Glomerular visceral epithelial cell (primary cell): ENCODE results near the gene BBIP1.
"Not testable (repeated sequence)": the region's sequence is repeated elsewhere in the genome, so short reads cannot be mapped to it uniquely, and the experiment has no call there.

Experiments used
- DNase-seq: peaks from one replicate; pipeline ENCODE4 v3.0.0-alpha.2; 2016; ENCODE audit errors: extremely low spot score

BBIP1 gene

DNA sequence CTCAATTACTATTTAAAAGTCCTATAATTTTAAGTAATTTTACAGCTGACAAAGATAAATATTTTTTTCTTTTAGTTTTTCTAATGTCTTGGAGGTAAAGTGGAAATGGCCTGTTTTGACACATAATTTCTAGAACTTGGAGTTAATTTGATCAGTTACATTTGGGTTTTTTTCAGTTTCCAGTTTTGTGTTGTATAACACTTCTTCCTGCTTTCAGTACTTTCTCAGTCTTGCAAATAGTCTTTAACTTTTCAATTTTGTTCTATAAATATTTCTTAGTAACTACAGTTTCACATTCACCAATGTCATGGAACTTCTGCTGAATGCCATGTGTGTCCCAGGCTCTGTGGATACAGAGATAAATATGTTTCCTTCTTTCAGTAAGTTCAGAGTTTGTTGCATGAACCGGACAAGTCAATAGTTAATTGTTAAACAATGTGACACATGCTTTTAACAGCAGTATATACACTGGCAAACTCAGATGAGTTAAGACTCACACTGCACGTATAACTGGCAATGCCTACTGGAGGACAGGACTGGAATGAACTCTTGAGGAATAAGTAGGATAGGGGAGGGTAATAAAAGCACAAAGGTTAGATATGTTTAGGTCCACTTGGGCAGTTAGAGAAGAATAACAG, 5.0 kb upstream of the BBIP1 start:
- peak; percentile 58 for DNase-seq

DNA sequence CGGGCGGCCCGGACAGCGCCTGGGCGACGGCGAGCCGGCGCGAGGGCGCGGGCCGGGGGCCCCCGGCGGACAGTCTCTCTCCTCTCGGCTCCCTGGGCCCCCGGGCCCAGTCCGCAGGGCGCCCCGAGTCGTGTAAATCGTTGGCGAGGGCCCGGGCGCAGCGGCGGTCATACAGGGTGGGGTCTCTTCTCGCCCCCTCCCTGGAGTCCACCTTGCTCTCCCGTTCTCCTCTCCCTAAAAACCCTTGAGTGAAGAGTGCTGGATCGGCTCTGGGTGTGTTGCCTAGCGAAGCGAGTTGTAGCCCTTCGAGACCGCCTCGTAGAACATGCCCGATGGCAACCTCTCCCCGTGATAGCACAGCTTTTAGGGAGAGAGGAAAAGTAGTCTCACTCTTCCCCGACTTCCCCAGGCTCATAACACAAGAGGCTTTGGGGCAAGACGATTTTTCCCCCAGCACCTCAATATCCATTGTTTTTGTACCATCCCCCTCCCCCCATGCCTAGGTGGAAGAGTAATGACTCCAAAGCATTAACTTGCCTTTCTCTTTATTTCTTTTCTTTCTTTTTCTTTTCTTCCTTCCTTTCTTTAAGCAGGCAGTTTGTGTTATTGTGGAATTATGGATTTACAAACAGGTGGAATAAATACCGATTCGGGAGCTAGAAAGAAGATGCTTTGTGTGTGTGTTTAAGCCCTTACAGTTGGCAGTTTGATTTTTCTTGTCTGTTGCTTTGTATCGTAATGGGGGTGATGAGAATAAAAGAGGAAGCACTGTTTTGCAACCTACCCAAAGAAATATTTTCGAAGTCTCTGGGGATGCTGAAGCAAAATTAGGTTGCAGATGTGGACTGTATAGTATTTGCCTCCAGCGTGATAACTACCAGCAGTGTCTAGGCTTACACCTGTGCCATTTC, 1.2 kb upstream of the BBIP1 start:
- peak; percentile 35 for DNase-seq

DNA sequence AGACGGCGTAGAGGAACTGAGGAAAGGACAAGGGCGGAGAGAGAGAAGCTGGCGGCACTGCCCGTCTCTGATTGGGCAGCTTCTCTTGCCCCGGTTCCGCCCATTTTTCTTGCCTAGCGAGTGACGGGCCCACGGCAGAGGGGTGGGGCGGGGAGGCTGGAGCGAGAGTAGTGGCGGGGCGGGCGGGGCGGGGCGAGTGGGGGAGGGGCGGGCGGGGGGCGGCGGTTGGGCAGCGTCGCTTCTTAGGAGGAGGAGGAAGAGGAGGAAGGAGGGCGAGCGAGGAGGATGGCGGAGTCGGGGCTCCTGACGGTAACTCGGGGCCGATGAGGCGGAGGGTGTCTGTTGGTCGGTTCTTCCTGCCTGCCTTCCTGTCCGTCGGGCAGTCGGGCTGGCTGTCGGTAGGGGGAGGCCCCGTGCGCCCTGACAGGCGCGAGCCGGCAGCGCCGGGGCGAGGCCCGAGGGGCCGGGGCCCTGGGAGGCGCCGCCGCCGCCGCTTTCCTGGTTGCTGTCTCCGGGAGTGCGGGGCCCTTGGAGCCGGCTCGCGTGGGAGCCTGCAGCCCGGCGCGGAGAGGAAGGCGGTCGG, 460 bp upstream of the BBIP1 start, which contains the start of gene SHOC2:
SHOC2 (plus strand) TSS at position 256 of the 583 bp plus-strand sequence. CDS start 44,755 bp downstream, outside the sequence.
- DNase-seq: peak; percentile 100

DNA sequence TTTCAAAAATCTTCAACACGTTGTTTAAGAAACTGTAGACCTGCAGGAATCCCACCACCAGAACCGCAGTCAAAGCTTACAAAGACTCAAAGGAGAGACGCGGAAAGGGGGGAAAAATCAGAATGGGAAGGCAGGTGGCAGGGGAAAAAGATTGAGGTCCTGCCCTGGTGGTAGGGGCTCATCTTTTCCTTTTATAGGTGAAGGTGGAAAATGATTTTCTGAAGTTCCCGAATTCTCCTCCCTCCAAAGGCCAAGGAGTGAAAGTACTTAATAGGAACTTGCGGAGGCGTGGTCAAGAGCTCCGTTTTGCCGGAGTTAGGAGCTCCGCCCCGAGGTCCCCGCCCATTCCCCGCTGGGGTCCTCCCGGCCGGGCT, 724 bp downstream of the BBIP1 start:
- DNase-seq: peak; percentile 96

DNA sequence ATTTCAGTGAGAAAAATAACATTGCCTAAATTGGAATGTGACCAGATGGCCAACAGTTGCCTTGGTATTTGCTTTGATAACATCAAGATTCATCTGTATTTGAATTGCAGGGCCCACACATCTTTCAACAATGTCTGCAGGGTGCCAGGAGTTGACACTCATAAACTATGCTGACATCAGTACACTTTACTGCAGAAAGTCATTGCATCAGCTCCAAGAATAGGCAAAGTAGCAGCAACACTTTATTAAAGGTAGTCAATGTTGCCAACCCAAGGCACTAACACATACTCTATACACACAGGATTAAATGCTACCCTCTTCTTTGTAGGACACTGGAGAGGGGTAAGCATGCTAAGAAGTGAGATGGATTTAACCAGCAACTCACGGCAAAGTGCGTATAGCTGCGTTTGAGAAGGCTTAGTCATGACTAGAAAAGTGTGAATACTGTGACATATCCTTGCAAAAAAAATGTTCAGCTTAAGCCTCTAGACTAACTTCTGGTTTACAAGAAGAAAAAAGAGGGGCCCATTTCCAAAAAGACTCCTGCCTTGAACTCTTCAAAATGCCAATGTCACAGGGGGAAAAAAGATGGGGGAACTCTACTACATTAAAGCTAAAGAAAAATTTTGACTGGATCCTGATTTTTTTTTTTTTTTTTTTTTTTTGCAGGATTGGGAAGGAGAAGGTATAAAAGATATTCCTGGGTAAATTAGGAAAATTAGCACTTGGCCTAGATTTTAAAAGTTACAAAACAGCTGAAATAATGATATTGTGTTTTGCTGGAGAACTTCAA, 2.2 kb downstream of the BBIP1 start:
- peak; percentile 31 for DNase-seq

DNA sequence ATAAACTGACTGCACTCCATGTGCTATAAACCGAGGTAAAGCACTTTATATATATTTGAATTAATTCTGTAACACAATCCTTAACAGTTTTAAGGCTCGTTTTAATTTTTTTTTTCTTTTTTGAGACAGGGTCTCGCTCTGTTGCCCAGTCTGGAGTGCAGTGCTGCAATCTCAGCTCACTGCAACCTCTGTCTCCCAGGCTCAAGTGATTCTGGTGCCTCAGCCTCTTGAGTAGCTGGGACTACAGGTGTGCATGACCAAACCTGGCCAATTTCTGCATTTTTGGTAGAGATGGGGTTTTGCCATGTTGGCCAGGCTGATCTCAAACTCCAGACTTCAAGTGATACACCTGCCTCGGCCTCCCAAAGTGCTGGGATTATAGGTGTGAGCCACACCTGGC, 3.4 kb downstream of the BBIP1 start:
- not testable (repeated sequence) for DNase-seq

- DNase-seq: peak; percentile 62
These were observed 3.9 kb downstream of the BBIP1 start for GRCh38 chr10:110915035-110915434.

DNA sequence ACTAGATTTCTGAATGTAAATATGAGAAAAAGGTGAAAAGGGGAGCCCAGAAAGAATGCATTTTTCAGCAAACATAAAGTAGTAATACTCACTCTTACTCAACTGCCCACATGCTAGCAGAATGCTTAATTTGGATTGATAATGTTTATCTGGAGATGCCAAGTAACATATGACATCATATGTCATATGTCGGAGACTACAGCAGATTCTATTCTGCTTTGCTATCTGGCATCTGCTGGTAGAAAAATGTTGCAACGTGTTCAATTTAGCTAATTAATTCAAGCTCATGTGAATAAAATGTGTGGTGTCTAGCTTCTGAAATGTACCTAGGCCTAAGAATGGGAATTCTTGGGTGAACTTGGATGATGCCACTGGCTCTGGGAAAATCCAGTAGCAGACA, 4.5 kb downstream of the BBIP1 start:
- DNase-seq: no peak

DNA sequence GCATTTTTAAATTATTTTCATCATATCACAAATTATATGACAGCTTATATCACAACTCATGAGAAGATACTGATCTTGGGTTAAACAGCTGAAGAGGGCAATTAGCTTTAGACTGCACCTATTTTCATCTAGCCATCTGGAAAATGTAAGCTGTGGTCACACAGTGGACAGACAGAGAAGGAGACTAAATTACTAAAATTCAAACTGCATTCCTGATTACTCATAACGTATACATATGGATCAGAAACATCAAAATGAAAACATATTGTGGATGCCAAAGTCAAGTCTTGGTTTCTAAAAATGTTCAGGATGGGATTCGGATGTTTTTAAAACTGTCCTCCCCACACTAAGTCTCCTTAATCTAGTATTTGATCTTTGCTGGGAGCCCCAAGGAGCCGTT, 6.6 kb downstream of the BBIP1 start:
- peak; percentile 18 for DNase-seq

- DNase-seq: no peak
These were observed 8.8 kb downstream of the BBIP1 start for GRCh38 chr10:110910138-110910537.

- DNase-seq: no peak
These were observed 15.4 kb downstream of the BBIP1 start for GRCh38 chr10:110903280-110904278.

DNA sequence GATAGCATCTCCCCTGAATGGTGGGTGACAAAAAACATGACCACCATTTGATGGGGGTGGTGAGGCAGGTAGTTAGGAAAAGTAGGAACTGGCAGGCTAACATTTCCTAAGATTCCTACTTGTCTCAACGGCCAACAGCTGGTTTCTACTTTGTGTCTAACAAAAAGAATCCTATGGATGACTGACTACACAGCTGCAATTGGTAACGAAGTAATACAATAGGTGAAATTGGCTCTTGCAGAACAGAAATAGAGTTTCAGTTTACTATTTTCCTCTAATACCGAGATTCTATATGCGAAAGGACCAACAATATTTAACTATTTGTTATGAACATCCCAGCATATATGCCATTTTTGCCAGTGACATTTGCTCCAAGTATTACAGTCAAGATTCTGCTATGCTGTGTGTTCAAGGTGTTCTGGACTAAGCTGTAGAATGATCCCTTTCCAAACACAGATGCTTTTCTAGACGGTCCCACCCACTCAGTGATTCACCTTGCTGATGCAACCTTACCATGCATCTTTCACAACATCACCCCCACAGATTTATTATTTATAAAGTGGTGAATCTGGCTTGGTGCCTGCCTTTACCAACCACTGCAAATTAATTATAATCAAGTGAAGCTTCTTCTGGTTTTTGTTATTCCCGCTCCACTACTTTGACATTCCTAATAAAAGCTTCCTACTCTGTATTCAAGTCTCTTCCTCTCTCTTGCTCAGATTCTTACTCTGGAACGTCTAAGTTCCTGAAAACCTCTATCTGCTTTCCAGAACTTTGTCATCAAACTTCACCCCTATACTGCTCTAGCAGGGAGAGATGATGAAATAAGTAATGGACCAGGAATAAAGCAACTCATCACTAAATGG, 16.8 kb downstream of the BBIP1 start:
- peak; percentile 34 for DNase-seq

- DNase-seq: no peak
These were observed 18.0 kb downstream of the BBIP1 start for GRCh38 chr10:110900983-110901382.

- no peak for DNase-seq
These were observed 20.6 kb downstream of the BBIP1 start for GRCh38 chr10:110898391-110898790.

DNA sequence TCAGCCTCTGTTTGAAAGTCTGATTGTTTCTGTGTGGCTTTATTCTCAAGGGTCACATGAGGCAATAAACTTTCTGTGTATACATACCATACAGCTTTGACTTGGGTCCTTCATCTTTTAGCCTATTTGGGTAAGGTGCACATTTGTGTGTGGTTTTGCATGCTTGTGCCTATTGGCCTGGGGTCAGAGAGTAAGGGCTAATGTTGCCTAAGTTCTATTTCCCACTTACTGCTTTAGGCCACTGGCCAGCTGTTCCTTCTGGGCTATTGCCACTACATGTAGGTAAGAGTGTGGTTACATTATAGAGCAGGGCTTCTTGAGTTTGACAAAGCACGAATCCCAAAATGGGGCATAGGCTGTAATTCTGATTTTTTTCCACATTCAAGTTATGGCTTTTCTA, 21.8 kb downstream of the BBIP1 start:
- DNase-seq: no peak

GRCh38 chr10:110893559-110894179, 25.3 kb downstream of the BBIP1 start:
- DNase-seq: peak; percentile 35

DNA sequence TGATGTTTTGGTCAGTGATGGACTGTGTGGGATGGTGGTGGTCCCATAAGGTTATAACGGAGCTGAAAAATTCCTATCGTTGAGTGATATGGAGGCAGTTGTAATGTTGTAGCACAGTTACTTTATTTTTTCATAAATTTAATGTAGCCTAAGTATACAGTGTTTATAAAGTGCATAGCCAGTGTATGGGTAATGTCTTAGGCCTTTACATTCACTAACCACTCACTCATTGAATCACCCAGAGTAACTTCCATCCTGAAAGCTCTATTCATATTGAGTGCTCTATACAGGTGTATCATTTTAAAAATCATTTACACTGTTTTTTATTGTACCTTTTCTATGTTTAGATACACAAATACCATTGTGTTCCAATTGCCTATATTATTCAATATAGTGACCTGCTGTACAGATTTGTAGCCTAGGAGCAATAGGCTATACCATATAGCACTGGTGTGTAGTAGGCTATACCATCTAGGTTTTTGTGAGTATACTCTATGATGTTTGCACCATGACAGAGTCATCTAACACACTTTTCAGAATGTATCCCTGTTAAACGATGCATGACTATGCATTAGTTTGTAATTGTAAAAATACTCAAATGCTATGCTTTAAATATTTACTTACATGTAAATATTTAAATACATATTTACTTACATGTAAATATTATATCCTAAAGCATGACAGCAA, 26.2 kb downstream of the BBIP1 start:
- no peak for DNase-seq

GRCh38 chr10:110887560-110887959, 31.4 kb downstream of the BBIP1 start:
- no peak for DNase-seq
